ENCODE results near the gene TP53.

GRCh38 chr17:7636163-7636562 is 51.1 kb downstream of the TP53 start:
- TF ChIP-seq CTCF (IDR thresholded peaks at IDR 0.05), result no peak
- no peak for TF ChIP-seq POLR2A (IDR thresholded peaks at IDR 0.05)

Measured in thyroid gland (tissue), 4 donors.